ENCODE data around the gene SLC12A7.

Gene SLC12A7

DNA sequence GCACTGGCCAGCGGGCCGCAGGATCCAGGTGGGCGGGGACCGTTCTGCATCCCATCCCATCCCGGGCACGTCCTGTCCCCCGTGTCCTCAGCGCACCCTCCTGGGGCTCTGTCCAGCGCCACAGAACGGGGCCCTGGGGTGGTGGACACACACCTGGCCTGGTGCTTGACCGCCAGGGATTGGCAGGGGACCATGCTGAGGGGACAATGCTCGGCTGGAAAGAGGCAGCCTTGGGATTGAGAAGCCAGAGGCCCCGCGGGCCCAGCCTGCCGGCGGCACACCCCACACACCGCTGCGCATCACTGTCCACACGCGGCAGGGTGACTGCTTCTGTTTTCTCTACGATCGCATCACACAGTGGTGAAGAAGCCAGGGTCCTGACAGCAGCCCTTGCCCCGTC is 33.0 kb downstream of the SLC12A7 start:
- Histone ChIP-seq H3K9me3 (ENCODE audit: control insufficient read depth, low read length) (no peaks in the 10 kb centered on the region), H3K27me3 (ENCODE audit: control insufficient read depth, insufficient read depth, low read length, poor library complexity, severe bottlenecking) (no peaks in the 10 kb centered on the region), H3K36me3 (ENCODE audit: control insufficient read depth, insufficient read depth, low read length) (peaks cover 3% of the 10 kb centered on the region), H3K4me1 (ENCODE audit: control insufficient read depth, insufficient read depth, low read length) (no peaks in the 10 kb centered on the region), H3K27ac (ENCODE audit: insufficient read depth, low read depth, low read length, poor library complexity, severe bottlenecking) (no peak overlapping the region), H3K4me3 (ENCODE audit: insufficient read depth, low read depth, low read length) (no peak overlapping the region)
- 95 to 96% methylated on average over 23 of the region's 23 CpGs for WGBS, 2 experiments

DNA sequence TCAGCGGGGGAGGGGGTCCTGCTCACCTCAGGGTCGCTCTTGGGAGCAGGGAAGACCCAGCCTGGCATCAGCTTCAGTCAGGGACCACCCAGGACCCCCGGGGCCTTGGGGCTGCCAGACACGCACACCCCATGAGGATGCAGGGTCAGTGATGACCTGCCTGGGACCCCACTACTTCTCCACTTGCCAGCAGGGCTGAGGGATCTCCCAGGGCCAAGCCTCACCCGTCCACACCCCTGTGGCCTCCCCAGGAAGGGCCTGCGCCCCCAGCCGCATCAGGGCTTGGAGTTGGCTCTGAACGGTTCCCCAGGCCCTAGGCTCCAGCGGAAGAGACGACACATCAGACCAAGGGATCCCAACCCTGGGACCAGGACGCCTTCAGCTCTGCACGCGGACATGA is 33.7 kb downstream of the SLC12A7 start:
- Histone ChIP-seq H3K27me3 (ENCODE audit: control insufficient read depth, insufficient read depth, low read length, poor library complexity, severe bottlenecking) (no peaks in the 10 kb centered on the region), H3K36me3 (ENCODE audit: control insufficient read depth, insufficient read depth, low read length) (peaks cover 3% of the 10 kb centered on the region), H3K4me1 (ENCODE audit: control insufficient read depth, insufficient read depth, low read length) (no peaks in the 10 kb centered on the region), H3K27ac (ENCODE audit: insufficient read depth, low read depth, low read length, poor library complexity, severe bottlenecking) (no peak overlapping the region), H3K4me3 (ENCODE audit: insufficient read depth, low read depth, low read length) (no peak overlapping the region), H3K9me3 (ENCODE audit: control insufficient read depth, low read length) (no peaks in the 10 kb centered on the region)
- 95 to 96% methylated on average over 13 of the region's 13 CpGs for WGBS, 2 experiments

DNA sequence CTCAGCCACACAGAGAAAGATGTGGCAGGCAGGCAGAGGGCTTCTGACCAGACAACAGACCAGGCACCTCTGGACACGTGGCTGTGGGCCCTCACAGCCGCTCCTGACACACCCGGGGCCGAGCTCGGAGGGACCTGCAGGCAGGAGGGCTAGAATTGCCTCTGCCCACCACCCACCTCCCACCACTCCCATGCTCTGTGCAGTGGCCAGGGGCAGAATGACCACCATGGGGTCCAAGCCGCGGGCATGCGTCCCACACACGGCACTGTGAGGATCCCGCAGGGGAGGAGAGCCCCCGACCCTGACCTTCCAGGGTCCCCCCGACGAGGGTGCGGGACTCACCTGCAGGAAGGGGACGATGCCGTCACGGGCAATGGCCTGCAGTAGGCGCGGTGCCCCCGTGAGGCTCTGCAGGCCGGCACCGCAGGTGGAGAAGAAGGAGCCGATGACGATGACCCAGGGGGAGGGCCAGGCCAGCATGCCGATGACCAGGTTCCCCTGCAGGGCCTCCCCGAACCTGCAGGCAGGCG is 34.3 kb downstream of the SLC12A7 start:
- Histone ChIP-seq H3K4me1 (ENCODE audit: control insufficient read depth, insufficient read depth, low read length) (no peaks in the 10 kb centered on the region), H3K4me3 (ENCODE audit: insufficient read depth, low read depth, low read length) (no peak overlapping the region)
- 94 to 96% methylated on average over 27 of the region's 27 CpGs for WGBS, 2 experiments

DNA sequence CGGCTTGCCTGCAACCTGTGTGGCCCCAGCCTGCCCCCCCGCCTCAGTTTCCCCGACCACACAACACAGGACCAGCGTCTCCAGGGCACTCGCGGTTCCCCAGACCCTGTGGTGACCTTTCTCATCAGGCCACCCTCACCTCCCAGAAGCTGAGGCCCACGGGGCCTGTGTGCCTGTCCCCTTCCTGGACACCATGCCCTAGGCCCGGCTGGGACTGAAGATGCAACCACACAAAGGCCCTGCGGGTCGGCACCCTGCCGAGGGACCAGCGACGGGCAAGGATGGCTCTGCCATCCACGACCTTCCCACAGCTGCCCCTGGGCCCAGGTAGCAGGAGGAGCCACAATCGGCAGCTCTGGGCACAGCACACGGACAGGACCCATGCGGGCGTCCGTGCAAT is 34.8 kb downstream of the SLC12A7 start:
- no peak overlapping the region for H3K4me3 ChIP-seq (ENCODE audit: insufficient read depth, low read depth, low read length)
- H3K4me1 ChIP-seq (ENCODE audit: control insufficient read depth, insufficient read depth, low read length) = no peaks in the 10 kb centered on the region
- no peak overlapping the region for H3K27ac ChIP-seq (ENCODE audit: insufficient read depth, low read depth, low read length, poor library complexity, severe bottlenecking)
- peaks cover 3% of the 10 kb centered on the region for H3K36me3 ChIP-seq (ENCODE audit: control insufficient read depth, insufficient read depth, low read length)
- no peaks in the 10 kb centered on the region for H3K9me3 ChIP-seq (ENCODE audit: control insufficient read depth, low read length)
- no peaks in the 10 kb centered on the region for H3K27me3 ChIP-seq (ENCODE audit: control insufficient read depth, insufficient read depth, low read length, poor library complexity, severe bottlenecking)
- WGBS, 2 experiments = 92 to 95% methylated on average over 19 of the region's 19 CpGs

More for the DNA sequence above, 34.3 kb downstream of the SLC12A7 start:
- Histone ChIP-seq H3K9me3 (ENCODE audit: control insufficient read depth, low read length) (no peaks in the 10 kb centered on the region), H3K27me3 (ENCODE audit: control insufficient read depth, insufficient read depth, low read length, poor library complexity, severe bottlenecking) (no peaks in the 10 kb centered on the region), H3K36me3 (ENCODE audit: control insufficient read depth, insufficient read depth, low read length) (peaks cover 3% of the 10 kb centered on the region), H3K27ac (ENCODE audit: insufficient read depth, low read depth, low read length, poor library complexity, severe bottlenecking) (no peak overlapping the region)

DNA sequence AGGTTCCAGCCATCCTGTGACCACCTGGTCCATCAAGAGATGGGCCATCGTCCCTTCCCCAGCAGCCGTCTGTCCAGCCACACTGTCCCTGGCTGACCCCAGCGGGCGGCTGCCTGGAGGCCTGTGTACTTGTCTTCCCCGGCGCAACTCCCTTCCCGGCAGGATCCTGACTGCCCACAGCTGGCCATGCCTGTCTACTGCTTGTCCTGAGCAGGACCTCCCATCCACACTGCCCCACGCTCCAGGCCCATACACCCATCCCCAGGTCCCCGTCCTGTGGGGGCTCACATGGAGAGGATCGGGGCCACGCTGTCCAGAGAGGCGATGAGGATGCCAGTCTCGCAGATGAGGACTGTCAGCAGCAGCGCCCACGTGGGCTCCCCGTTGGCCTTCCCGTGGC is 35.5 kb downstream of the SLC12A7 start:
- no peaks in the 10 kb centered on the region for H3K9me3 ChIP-seq (ENCODE audit: control insufficient read depth, low read length)
- H3K4me3 ChIP-seq (ENCODE audit: insufficient read depth, low read depth, low read length) = no peak overlapping the region
- H3K27me3 ChIP-seq (ENCODE audit: control insufficient read depth, insufficient read depth, low read length, poor library complexity, severe bottlenecking) = no peaks in the 10 kb centered on the region
- H3K27ac ChIP-seq (ENCODE audit: insufficient read depth, low read depth, low read length, poor library complexity, severe bottlenecking) = no peak overlapping the region
- WGBS, 2 experiments = 92 to 93% methylated on average over 17 of the region's 17 CpGs
- H3K36me3 ChIP-seq (ENCODE audit: control insufficient read depth, insufficient read depth, low read length) = peaks cover 3% of the 10 kb centered on the region
- no peaks in the 10 kb centered on the region for H3K4me1 ChIP-seq (ENCODE audit: control insufficient read depth, insufficient read depth, low read length)

DNA sequence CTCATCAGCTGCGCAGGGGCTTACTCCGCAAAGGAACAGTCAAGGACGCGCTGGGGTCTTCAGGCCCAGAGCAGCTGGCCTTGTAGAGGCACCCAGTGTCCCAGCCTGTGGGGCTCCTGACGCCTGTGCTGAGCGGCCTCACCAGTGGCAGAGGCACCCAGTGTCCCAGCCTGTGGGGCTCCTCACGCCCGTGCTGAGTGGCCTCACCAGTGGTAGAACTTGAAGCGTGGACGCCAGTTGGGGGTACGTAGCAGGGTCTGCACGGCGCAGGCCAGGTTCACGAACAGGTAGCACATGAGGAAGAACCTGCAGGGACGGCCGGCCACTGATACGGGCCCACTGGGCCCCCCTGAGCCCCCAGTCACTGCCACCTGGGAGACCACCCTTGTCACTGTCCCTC is 35.9 kb downstream of the SLC12A7 start:
- WGBS, 2 experiments = 95 to 97% methylated on average over 17 of the region's 17 CpGs
- Histone ChIP-seq H3K27ac (ENCODE audit: insufficient read depth, low read depth, low read length, poor library complexity, severe bottlenecking) (no peak overlapping the region), H3K36me3 (ENCODE audit: control insufficient read depth, insufficient read depth, low read length) (peaks cover 3% of the 10 kb centered on the region), H3K27me3 (ENCODE audit: control insufficient read depth, insufficient read depth, low read length, poor library complexity, severe bottlenecking) (no peaks in the 10 kb centered on the region), H3K9me3 (ENCODE audit: control insufficient read depth, low read length) (no peaks in the 10 kb centered on the region), H3K4me1 (ENCODE audit: control insufficient read depth, insufficient read depth, low read length) (no peaks in the 10 kb centered on the region), H3K4me3 (ENCODE audit: insufficient read depth, low read depth, low read length) (no peak overlapping the region)

DNA sequence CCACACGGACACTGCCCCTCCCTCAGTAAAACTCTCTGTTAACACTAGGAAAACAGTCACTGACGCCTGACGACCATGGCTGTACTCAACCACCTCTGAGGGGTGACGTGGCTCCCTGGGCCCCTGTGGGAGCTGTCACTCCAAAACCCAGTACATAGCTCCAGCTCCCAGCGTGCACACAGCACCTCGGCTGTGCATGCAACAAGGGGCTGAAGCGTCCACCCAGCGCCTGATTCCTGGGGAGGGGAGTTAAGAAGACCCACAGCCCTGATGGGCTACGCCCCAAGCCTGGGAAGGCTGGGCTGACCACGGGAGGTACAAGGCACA is 36.3 kb downstream of the SLC12A7 start:
- Histone ChIP-seq H3K9me3 (ENCODE audit: control insufficient read depth, low read length) (no peaks in the 10 kb centered on the region), H3K36me3 (ENCODE audit: control insufficient read depth, insufficient read depth, low read length) (peaks cover 3% of the 10 kb centered on the region), H3K27ac (ENCODE audit: insufficient read depth, low read depth, low read length, poor library complexity, severe bottlenecking) (no peak overlapping the region), H3K4me1 (ENCODE audit: control insufficient read depth, insufficient read depth, low read length) (no peaks in the 10 kb centered on the region), H3K4me3 (ENCODE audit: insufficient read depth, low read depth, low read length) (no peak overlapping the region), H3K27me3 (ENCODE audit: control insufficient read depth, insufficient read depth, low read length, poor library complexity, severe bottlenecking) (no peaks in the 10 kb centered on the region)
- 93% methylated on average over 10 of the region's 10 CpGs for WGBS, 2 experiments

DNA sequence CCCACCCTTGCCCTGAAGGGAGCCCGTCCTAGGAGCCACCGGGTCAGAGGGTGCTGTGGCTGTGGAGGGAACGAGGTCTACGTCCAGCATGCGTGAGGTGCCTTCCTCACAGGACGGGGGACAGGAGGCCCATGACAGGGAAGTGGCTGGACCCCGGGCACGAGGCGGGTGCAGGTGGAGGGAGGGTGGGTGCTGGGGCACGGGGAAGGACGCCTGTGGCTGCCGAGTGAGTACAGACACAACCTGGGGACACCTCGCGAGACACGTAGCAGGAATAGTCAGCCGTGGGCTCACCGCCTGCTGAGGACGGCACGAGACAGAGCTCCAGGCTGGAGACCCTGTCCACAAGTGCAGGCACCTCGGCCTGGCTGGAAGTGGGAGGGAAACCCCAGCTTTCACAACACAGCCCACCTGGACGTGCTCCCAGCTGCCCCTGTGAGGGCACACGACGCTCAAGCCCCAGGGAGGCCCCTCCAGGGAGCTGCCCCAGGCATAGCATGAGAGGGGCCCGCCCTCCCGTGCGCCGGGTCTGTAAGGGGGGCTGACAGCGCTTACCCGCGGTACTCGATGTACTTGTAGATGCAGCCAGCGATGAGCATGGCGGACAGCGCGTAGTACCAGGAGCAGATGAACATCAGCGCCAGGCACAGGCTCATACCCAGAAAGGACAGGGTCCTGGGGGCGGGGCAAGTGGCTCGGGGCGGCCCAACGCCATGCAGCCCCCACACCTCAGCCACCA is 36.9 kb downstream of the SLC12A7 start:
- H3K27me3 ChIP-seq (ENCODE audit: control insufficient read depth, insufficient read depth, low read length, poor library complexity, severe bottlenecking) = no peaks in the 10 kb centered on the region
- peaks cover 3% of the 10 kb centered on the region for H3K36me3 ChIP-seq (ENCODE audit: control insufficient read depth, insufficient read depth, low read length)
- 94 to 95% methylated on average over 40 of the region's 40 CpGs for WGBS, 2 experiments
- H3K4me3 ChIP-seq (ENCODE audit: insufficient read depth, low read depth, low read length) = no peak overlapping the region
- no peaks in the 10 kb centered on the region for H3K9me3 ChIP-seq (ENCODE audit: control insufficient read depth, low read length)
- no peak overlapping the region for H3K27ac ChIP-seq (ENCODE audit: insufficient read depth, low read depth, low read length, poor library complexity, severe bottlenecking)
- H3K4me1 ChIP-seq (ENCODE audit: control insufficient read depth, insufficient read depth, low read length) = no peaks in the 10 kb centered on the region

DNA sequence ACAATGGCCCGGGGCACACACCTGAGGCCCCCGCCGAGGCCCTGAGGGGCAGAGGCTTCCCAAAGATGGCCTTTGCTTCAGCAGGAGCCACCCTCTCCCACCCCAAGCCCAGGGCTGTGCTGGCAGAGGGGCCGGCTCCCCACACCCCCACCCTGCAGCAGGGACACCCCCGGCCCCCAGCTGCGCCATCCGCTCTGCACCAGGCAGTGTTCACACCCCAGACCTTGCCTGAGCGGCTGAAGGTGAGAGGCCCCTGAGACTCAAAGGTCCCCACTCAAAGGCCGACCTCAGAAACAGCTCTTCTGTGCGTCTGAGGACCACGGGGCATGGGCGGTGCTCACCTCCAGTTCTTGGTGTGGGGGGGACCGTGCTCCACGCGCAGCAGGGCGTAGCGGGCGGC is 37.6 kb downstream of the SLC12A7 start:
- Histone ChIP-seq H3K4me1 (ENCODE audit: control insufficient read depth, insufficient read depth, low read length) (no peaks in the 10 kb centered on the region), H3K27me3 (ENCODE audit: control insufficient read depth, insufficient read depth, low read length, poor library complexity, severe bottlenecking) (no peaks in the 10 kb centered on the region), H3K9me3 (ENCODE audit: control insufficient read depth, low read length) (no peaks in the 10 kb centered on the region), H3K27ac (ENCODE audit: insufficient read depth, low read depth, low read length, poor library complexity, severe bottlenecking) (no peak overlapping the region), H3K4me3 (ENCODE audit: insufficient read depth, low read depth, low read length) (no peak overlapping the region), H3K36me3 (ENCODE audit: control insufficient read depth, insufficient read depth, low read length) (peaks cover 3% of the 10 kb centered on the region)
- 94 to 95% methylated on average over 18 of the region's 18 CpGs for WGBS, 2 experiments

DNA sequence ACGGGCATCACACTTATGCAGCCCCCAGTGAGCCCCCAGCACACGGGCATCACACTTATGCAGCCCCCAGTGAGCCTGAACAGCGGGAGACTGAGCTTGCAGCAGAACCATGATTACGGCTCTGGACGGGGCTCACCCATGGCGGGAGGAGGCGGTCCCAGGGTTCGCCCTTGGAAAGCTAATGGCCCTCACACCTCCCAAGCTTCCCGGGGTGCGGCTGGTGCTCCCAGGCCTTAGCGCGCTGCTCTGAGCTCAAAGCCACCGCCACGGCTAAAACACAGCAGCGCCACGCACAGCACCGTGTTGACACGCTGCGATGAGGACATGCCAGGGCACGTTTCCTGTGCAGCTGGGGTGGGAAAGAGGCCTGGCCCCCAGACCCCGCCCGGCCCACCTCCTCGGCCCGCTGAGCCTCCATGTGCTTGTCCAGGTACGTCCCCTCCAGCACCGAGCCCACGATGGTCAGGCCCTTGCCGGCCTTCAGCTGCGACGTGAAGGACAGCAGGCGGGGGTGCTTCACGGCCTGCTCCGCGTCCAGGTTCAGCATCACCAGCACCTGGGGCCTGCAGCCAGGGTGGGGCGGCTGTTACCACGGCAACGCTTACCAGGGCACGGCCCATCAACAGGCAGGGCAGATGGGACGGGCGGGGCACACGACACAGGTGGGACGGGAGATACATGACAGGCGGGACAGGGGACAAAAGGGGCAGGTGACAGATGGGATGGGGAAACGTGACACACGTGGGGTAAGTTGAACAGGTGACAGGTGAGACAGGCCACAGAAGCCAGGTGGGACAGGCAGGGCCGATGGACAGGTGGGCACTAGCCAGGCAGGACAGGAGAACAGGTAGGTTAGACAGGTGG is 38.4 kb downstream of the SLC12A7 start:
- Histone ChIP-seq H3K4me3 (ENCODE audit: insufficient read depth, low read depth, low read length) (no peak overlapping the region), H3K9me3 (ENCODE audit: control insufficient read depth, low read length) (no peaks in the 10 kb centered on the region), H3K36me3 (ENCODE audit: control insufficient read depth, insufficient read depth, low read length) (no peaks in the 10 kb centered on the region), H3K4me1 (ENCODE audit: control insufficient read depth, insufficient read depth, low read length) (no peaks in the 10 kb centered on the region), H3K27ac (ENCODE audit: insufficient read depth, low read depth, low read length, poor library complexity, severe bottlenecking) (no peak overlapping the region), H3K27me3 (ENCODE audit: control insufficient read depth, insufficient read depth, low read length, poor library complexity, severe bottlenecking) (no peaks in the 10 kb centered on the region)
- 92% methylated on average over 46 of the region's 46 CpGs for WGBS, 2 experiments
